ENCODE measurements around the gene OMP.
A peak's percentile ranks its signal among the peaks of the same experiment; 100 is the strongest.

Gene OMP

DNA sequence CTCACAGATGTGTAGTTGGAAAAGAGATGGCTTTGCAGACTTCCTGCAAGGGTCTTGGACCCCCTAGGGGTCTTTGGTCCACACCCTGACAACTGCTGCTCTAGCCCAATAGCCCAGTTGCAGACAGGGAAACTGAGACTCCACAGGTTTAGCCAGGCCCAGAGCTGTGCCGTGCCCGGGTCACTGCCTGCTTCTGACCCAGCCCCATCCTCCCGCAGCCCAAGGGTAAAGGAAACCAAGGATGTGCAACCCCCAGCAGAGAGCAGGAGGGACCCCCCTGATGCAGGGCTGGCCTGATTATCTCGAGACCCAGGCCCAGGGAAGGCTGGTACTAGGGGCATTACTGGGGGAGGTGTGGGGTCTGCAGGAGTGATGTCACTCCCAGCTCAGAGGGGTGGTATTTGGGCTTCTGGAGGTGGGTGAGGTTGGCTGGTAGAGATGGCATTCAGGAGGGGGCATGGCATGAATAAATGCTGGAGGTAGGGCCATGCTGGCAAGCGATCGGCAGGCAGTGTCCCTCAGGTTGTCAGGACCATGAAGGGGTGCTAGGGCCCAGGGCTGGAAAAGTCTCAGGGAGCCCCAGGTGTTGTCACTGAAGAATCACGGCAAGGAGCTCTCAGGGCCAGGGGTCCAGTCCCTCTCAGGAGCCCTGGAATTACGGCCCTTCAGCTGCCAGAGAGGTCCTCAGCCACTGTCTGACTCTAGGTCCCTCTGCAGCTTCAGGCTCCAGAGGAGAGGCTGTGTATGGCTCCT, 46.5 kb downstream of the OMP start:
- DNase-seq (ENCODE audit: insufficient read length) (no peak), FAIRE-seq (no peak)
- no peak for TF ChIP-seq POLR2A (IDR thresholded peaks at IDR 0.05; ENCODE audit: low read depth, low read length)

DNA sequence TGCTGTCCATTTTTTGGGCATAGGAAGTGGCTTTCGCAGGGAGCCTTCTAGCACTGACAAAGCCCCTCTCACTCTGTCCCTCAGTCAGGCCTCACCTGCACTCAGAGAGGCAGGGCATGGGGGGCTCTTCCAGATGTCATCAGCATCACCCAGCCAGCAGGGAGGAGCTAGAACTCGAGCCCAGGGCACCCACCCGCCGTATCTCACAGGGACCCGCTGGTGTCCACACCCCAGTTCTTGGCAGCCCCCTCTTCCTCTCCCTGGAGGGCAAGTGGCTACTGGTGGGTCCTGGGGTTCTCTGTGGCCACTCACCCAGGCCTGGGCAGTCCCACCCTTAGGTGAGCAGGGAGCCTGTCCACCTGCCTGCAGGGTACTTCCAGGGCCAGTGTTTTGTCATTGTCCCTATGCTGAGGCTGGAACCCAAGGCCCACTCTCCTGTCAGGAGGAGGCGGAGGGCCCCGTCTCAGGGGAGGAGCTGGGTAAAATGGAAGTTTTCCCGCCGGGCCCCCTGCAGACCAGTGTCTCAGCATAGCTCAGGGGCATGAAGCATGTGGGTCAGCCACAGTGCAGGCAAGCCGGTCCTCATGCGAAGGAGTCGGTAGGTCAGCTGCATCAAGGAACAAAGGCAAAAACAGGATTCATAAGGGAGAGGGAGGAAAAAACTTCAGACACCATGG, 47.2 kb downstream of the OMP start:
- no peak for FAIRE-seq

GRCh38 chr11:77150836-77151235, 48.2 kb downstream of the OMP start:
- TF ChIP-seq TAF1 (IDR thresholded peaks at IDR 0.05; ENCODE audit: borderline replicate concordance, low read depth, low read length) (no peak), POLR2A (IDR thresholded peaks at IDR 0.05; ENCODE audit: low read depth, low read length) (no peak)
- DNase-seq (ENCODE audit: insufficient read length): no peak
- no peak for FAIRE-seq

More for the DNA sequence above, 47.2 kb downstream of the OMP start:
- TF ChIP-seq TAF1 (IDR thresholded peaks at IDR 0.05; ENCODE audit: borderline replicate concordance, low read depth, low read length): no peak
- TF ChIP-seq POLR2A (IDR thresholded peaks at IDR 0.05; ENCODE audit: low read depth, low read length): no peak
- no peak for TF ChIP-seq POLR2AphosphoS5 (IDR thresholded peaks at IDR 0.05; ENCODE audit: low read depth, low read length)
- no peak for DNase-seq (ENCODE audit: insufficient read length)

- no peak for DNase-seq (ENCODE audit: insufficient read length)
- TF ChIP-seq POLR2AphosphoS5 (IDR thresholded peaks at IDR 0.05; ENCODE audit: low read depth, low read length) (no peak), TAF1 (IDR thresholded peaks at IDR 0.05; ENCODE audit: borderline replicate concordance, low read depth, low read length) (no peak), POLR2A (IDR thresholded peaks at IDR 0.05; ENCODE audit: low read depth, low read length) (no peak)
- FAIRE-seq: peak; percentile 69
Observed at GRCh38 chr11:77151804-77152509, 49.3 kb downstream of the OMP start.

DNA sequence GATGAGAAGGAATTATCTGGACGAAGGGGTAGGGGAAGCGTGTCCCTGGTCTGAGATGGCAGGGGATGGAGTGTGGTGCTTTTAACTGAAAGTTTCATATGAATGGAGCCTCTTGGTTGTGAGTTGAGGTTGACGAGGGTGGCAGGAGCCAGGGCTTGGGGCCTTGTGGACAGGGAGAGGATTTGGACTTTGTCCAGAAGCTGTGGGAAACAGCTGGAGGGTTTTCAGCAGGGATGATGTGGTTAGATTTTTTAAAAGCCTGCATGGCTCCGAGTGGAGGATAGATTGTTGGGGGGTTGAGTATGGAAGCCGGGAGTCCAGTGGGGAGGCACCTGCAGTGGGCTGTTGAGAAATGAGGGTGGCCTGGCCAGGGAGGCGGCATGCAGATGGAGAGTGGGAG, 50.2 kb downstream of the OMP start:
- TF ChIP-seq POLR2A (IDR thresholded peaks at IDR 0.05; ENCODE audit: low read depth, low read length) (no peak), TAF1 (IDR thresholded peaks at IDR 0.05; ENCODE audit: borderline replicate concordance, low read depth, low read length) (no peak), POLR2AphosphoS5 (IDR thresholded peaks at IDR 0.05; ENCODE audit: low read depth, low read length) (no peak)
- no peak for FAIRE-seq
- no peak for DNase-seq (ENCODE audit: insufficient read length)

All from GM12892 (cell line).